ENCODE results near the gene SRRM1. TPM values are rescaled to one million over a fixed set of nuclear protein-coding genes. Genes with fewer than 3 reads are reported as not detected.
"Not testable (repeated sequence)": the region's sequence is repeated elsewhere in the genome, so short reads cannot be mapped to it uniquely, and the experiment has no call there.

Gene SRRM1
- total RNA-seq, 4 donors from 2014 or later, result 44.0 to 91.2 (median 58.1) TPM

GRCh38 chr1:24704411-24705259 lies 61.5 kb downstream of the SRRM1 start:
- Histone ChIP-seq H3K27ac (peak overlapping the region in 3 of 4 donors; percentile 60 to 72 (median 71)), H3K4me3 (peak overlapping the region in 1 of 4 donors; percentile 30), H3K36me3 (no peaks in the 10 kb centered on the region), H3K9me3 (no peaks in the 10 kb centered on the region), H3K27me3 (no peaks in the 10 kb centered on the region), H3K4me1 (peaks cover 0 to 21% (median 0%) of the 10 kb centered on the region in 3 donors)
- intact Hi-C loops (cut with DNase I), result no loop called here
- no peak for DNase-seq
- TF ChIP-seq POLR2A (IDR thresholded peaks at IDR 0.05) (no peak), CTCF (IDR thresholded peaks at IDR 0.05) (no peak)
- 57 to 62% methylated on average over 14 to 15 of the region's 16 CpGs for WGBS, 2 donors

- H3K27ac ChIP-seq, result peak overlapping the region in 3 of 4 donors; percentile 60 to 72 (median 71)
- TF ChIP-seq CTCF (IDR thresholded peaks at IDR 0.05), result peak in 2 of 6 experiments; percentile 8 to 14
- TF ChIP-seq POLR2A (IDR thresholded peaks at IDR 0.05), result no peak
- intact Hi-C loops (cut with DNase I), result no loop called here
- no peak for DNase-seq
- 21 to 30% methylated on average over 16 of the region's 18 CpGs for WGBS, 2 donors
- peaks cover 0 to 21% (median 0%) of the 10 kb centered on the region in 3 donors for H3K4me1 ChIP-seq
- no peaks in the 10 kb centered on the region for H3K36me3 ChIP-seq
- H3K27me3 ChIP-seq, result no peaks in the 10 kb centered on the region
- H3K4me3 ChIP-seq, result peak overlapping the region; percentile 4 to 45 (median 24)
- H3K9me3 ChIP-seq, result no peaks in the 10 kb centered on the region
Observed at GRCh38 chr1:24705260-24706073, 62.4 kb downstream of the SRRM1 start.

GRCh38 chr1:24706074-24706389 lies 62.9 kb downstream of the SRRM1 start:
- DNase-seq; H3K9me3 ChIP-seq; H3K36me3 ChIP-seq; intact Hi-C loops (cut with DNase I); H3K27me3 ChIP-seq: not testable (repeated sequence)
- H3K27ac ChIP-seq, result peak overlapping the region in 3 of 4 donors; percentile 60 to 72 (median 71)
- 79 to 92% methylated on average over 7 to 8 of the region's 9 CpGs for WGBS, 2 donors
- H3K4me3 ChIP-seq, result peak overlapping the region in 1 of 4 donors; percentile 30
- H3K4me1 ChIP-seq, result peaks cover 0 to 21% (median 0%) of the 10 kb centered on the region in 3 donors

- whole genome bisulfite sequencing, 2 donors, result 61 to 75% methylated on average over 3 of the region's 4 CpGs
- no peaks in the 10 kb centered on the region for H3K9me3 ChIP-seq
- no peak for TF ChIP-seq POLR2A (IDR thresholded peaks at IDR 0.05)
- no peak for TF ChIP-seq CTCF (IDR thresholded peaks at IDR 0.05)
- DNase-seq, result no peak
- intact Hi-C loops (cut with DNase I), result no loop called here
- H3K4me1 ChIP-seq, result peaks cover 0 to 21% (median 0%) of the 10 kb centered on the region in 3 donors
- H3K27me3 ChIP-seq, result no peaks in the 10 kb centered on the region
- H3K27ac ChIP-seq, result no peak overlapping the region
- no peaks in the 10 kb centered on the region for H3K36me3 ChIP-seq
- no peak overlapping the region for H3K4me3 ChIP-seq
Observed at GRCh38 chr1:24707687-24708086, 64.6 kb downstream of the SRRM1 start.

- Histone ChIP-seq H3K4me1 (peaks cover 0 to 21% (median 0%) of the 10 kb centered on the region in 3 donors), H3K36me3 (no peaks in the 10 kb centered on the region), H3K27ac (no peak overlapping the region), H3K4me3 (no peak overlapping the region), H3K9me3 (no peaks in the 10 kb centered on the region), H3K27me3 (no peaks in the 10 kb centered on the region)
- no peak for DNase-seq
- intact Hi-C loops (cut with DNase I), result no loop called here
- TF ChIP-seq CTCF (IDR thresholded peaks at IDR 0.05), result no peak
- TF ChIP-seq POLR2A (IDR thresholded peaks at IDR 0.05), result no peak
- WGBS, 2 donors, result 76 to 84% methylated on average over 4 of the region's 4 CpGs
Observed at GRCh38 chr1:24708938-24709337, 65.8 kb downstream of the SRRM1 start.
